GM23338 (cell line): ENCODE results near the gene GNAI2.

Source experiments
- EZH2 ChIP-seq: fragments of 200-600 bp; sonication (generic); IDR thresholded peaks from one replicate; pipeline ENCODE4 v1.8.0; 2017; ENCODE audit warnings: antibody characterized with exemption, mild to moderate bottlenecking, low read depth; ENCODE audit not compliant: unreplicated experiment
- EZH2phosphoT487 ChIP-seq: fragments of 200-600 bp; sonication (generic); IDR thresholded peaks from one replicate; pipeline ENCODE4 v1.8.1; 2018; ENCODE audit warnings: antibody characterized with exemption; ENCODE audit not compliant: unreplicated experiment
- JUNB ChIP-seq: IDR thresholded peaks from one replicate; pipeline ENCODE4 v1.6.1; 2016; ENCODE audit warnings: antibody characterized with exemption; ENCODE audit not compliant: unreplicated experiment
- NANOG ChIP-seq: IDR thresholded peaks from 2 replicates; pipeline ENCODE4 v1.6.1; 2016; ENCODE audit warnings: antibody characterized with exemption, borderline replicate concordance
- POLR2AphosphoS5 ChIP-seq: IDR thresholded peaks from 2 replicates; pipeline ENCODE4 v1.6.1; 2016; ENCODE audit warnings: antibody characterized with exemption, low read depth
- TF ChIP-seq, protein P1 (sequence below), 2 experiments: fragments of 200-600 bp in 1 of 2; sonication (generic) in 1 of 2; conservative IDR thresholded peaks; 2 replicates each; pipeline versions ENCODE4 v1.5.1 to v1.6.1; 2016 to 2017; ENCODE audit warnings: antibody characterized with exemption in 2 of 2, low read depth in 2 of 2, mild to moderate bottlenecking in 2 of 2, moderate library complexity in 1 of 2
- TF ChIP-seq, protein P2 (sequence below): IDR thresholded peaks from one replicate; pipeline ENCODE4 v1.6.1; 2018; ENCODE audit warnings: antibody characterized with exemption; ENCODE audit not compliant: unreplicated experiment

DNA sequence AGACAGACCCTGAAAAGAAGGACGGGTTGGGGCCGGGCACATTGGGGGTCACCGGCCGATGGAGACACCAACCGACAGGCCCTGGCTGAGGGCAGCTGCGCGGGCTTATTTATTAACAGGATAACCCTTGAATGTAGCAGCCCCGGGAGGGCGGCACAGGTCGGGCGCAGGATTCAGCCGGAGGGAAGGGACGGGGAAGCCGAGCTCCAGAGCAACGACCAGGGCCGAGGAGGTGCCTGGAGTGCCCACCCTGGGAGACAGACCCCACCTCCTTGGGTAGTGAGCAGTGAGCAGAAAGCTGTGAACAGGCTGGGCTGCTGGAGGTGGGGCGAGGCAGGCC, 40.7 kb downstream of the GNAI2 start:
- TF ChIP-seq, protein P1, sequence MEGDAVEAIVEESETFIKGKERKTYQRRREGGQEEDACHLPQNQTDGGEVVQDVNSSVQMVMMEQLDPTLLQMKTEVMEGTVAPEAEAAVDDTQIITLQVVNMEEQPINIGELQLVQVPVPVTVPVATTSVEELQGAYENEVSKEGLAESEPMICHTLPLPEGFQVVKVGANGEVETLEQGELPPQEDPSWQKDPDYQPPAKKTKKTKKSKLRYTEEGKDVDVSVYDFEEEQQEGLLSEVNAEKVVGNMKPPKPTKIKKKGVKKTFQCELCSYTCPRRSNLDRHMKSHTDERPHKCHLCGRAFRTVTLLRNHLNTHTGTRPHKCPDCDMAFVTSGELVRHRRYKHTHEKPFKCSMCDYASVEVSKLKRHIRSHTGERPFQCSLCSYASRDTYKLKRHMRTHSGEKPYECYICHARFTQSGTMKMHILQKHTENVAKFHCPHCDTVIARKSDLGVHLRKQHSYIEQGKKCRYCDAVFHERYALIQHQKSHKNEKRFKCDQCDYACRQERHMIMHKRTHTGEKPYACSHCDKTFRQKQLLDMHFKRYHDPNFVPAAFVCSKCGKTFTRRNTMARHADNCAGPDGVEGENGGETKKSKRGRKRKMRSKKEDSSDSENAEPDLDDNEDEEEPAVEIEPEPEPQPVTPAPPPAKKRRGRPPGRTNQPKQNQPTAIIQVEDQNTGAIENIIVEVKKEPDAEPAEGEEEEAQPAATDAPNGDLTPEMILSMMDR (conservative IDR thresholded peaks at IDR 0.05; ENCODE audit: low read depth in 2 of 2), result no peak
- no peak for TF ChIP-seq JUNB
- no peak for TF ChIP-seq EZH2phosphoT487
- no peak for TF ChIP-seq POLR2AphosphoS5
- TF ChIP-seq EZH2, result no peak
- TF ChIP-seq, protein P2, sequence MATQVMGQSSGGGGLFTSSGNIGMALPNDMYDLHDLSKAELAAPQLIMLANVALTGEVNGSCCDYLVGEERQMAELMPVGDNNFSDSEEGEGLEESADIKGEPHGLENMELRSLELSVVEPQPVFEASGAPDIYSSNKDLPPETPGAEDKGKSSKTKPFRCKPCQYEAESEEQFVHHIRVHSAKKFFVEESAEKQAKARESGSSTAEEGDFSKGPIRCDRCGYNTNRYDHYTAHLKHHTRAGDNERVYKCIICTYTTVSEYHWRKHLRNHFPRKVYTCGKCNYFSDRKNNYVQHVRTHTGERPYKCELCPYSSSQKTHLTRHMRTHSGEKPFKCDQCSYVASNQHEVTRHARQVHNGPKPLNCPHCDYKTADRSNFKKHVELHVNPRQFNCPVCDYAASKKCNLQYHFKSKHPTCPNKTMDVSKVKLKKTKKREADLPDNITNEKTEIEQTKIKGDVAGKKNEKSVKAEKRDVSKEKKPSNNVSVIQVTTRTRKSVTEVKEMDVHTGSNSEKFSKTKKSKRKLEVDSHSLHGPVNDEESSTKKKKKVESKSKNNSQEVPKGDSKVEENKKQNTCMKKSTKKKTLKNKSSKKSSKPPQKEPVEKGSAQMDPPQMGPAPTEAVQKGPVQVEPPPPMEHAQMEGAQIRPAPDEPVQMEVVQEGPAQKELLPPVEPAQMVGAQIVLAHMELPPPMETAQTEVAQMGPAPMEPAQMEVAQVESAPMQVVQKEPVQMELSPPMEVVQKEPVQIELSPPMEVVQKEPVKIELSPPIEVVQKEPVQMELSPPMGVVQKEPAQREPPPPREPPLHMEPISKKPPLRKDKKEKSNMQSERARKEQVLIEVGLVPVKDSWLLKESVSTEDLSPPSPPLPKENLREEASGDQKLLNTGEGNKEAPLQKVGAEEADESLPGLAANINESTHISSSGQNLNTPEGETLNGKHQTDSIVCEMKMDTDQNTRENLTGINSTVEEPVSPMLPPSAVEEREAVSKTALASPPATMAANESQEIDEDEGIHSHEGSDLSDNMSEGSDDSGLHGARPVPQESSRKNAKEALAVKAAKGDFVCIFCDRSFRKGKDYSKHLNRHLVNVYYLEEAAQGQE, result no peak
- no peak for TF ChIP-seq NANOG
